ENCODE measurements around the gene PRKCE.

PRKCE gene

DNA sequence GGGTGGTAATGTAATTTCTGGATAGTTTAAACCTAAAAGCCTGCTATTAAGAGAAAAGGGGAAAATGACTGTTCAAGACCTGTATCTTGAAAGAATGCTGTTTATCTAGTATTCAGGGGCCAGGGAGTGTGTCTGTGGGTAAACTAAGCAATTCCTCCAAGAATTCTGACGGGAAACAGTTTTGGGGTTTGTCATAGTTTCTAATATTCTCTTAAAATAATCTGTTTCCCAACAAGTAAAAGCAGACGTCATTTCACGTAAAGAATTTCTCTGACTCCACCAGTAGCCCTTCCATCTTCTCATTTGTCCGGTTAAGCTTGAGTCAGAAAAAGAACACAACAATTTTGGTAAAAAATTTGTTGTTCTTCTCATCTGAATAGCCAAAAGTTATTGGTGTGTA is 413.7 kb downstream of the PRKCE start:
- DNase-seq (ENCODE audit: low read depth in 1 of 2, low spot score in 1 of 2) = no peak

DNA sequence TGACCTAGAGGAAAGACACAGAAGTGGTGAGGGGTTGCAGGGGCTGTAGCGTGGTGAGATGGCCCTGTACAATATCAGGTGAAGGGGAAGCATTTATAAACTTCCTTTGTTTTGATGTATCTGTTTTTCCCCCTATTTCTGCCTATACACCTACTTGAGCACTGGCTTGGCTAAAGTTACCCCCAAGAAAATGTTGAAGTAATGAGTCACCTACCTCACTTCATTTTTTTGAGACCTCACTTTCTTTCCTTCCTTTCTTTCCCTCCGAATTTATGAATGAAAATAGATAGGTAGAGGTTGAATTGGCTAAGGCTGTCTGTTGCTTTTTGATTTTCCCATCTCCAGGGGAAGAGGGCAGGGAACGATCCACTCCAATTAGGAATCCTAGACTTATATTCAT is 414.6 kb downstream of the PRKCE start:
- DNase-seq (ENCODE audit: low read depth in 1 of 2, low spot score in 1 of 2) = no peak

DNA sequence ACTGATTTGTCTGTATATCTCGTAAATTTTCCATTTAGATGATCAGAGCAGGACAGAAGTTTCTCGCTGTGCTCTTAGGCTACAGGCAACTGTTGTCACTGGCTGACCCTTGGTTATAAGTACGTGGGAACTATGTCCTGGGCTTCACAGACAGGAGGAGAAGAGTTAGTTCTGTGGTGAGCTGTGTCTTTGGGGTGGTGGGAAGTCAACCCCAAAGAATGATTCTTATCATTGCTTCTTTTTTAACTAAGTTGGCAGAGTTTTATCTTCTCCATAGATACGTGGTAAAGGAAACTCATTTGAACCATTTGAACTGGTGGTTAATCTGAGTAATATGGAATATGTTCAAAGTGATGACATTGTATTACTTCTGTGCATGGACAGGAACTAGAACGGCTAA is 415.1 kb downstream of the PRKCE start:
- no peak for DNase-seq (ENCODE audit: low read depth in 1 of 2, low spot score in 1 of 2)

DNA sequence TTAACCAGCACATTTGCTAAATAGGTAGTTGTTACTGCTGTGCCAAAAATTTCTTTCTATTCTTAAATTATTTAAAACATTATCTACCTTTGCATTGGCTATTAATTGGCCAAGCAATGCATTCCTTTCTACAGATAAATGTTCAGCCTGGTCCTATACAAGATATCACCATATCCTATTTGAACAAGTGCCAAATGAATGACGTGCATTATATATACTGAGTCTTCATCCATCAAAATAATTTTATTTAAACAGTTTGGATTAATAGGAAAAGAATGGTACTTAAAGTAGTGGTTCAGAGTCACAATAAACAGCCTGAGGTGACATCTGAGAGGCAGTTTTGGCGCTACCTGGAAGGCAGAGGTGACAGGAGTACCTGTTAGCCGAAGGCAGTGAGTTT is 415.6 kb downstream of the PRKCE start:
- DNase-seq (ENCODE audit: low read depth in 1 of 2, low spot score in 1 of 2) = no peak

GRCh38 chr2:46067501-46068305 is 416.2 kb downstream of the PRKCE start:
- no peak for DNase-seq (ENCODE audit: low read depth in 1 of 2, low spot score in 1 of 2)

- no peak for DNase-seq (ENCODE audit: low read depth in 1 of 2, low spot score in 1 of 2)
These were observed 417.2 kb downstream of the PRKCE start for GRCh38 chr2:46068636-46069035.

GRCh38 chr2:46071074-46071473 is 419.6 kb downstream of the PRKCE start:
- DNase-seq (ENCODE audit: low read depth in 1 of 2, low spot score in 1 of 2) = no peak

DNA sequence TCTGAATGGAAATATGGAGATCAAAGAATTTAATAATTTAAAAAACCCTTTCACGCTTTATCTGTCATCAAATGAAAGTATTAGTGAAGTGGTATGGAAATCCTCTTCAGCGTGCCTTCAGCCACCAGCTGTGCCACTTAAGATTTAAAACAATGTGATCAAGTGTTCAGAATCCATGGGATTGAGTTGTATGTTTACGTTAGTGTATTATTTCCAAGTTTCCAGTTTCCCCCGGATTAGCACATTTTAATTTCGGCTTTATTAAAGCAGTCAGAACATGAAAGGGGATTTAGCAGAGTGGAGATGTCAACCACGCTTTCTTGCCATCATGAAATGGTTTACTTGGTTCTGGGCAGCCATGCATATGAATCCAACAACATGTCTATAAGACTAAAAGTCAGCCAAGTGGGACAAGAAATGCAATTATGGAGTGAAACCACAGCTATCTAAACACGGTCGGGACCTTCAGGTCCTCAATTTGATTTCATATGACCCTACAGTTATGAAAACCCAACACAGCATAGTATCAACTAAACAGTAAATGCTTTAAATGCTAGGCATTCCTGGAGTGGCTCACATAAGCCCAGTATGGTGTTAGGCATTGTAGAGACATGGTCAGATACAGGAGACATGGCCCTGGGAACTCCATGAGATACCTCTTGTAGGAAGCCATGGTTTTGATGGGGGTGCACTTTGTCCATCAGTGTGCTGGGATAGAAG is 420.8 kb downstream of the PRKCE start:
- DNase-seq (ENCODE audit: low read depth in 1 of 2, low spot score in 1 of 2) = no peak

DNA sequence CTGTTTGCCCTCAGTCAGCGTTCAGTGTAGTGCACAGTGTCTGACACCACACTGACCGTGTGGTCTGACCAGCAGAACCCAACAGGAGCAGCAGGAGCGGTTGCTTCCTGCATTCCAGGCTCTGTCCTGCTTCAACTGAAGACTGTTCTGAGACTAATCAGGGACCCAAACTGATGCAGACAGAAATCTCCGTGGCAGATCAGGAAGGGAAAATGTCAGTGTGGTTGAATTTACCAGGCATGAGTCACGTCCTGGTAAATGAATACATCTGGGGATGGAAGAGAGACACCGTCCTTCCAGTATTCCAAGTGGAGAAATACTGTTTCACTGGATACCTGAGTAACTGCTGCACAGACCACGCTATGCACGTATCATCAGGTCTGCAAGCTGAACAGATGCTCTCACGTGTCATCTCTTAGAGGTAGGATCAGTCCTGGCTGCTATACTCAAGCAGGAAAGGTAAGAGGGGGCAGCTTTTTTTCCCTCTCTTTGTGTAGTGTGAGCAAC is 422.1 kb downstream of the PRKCE start:
- DNase-seq (ENCODE audit: low read depth in 1 of 2, low spot score in 1 of 2) = no peak

GRCh38 chr2:46074501-46074900 is 423.0 kb downstream of the PRKCE start:
- DNase-seq (ENCODE audit: low read depth in 1 of 2, low spot score in 1 of 2) = no peak

DNA sequence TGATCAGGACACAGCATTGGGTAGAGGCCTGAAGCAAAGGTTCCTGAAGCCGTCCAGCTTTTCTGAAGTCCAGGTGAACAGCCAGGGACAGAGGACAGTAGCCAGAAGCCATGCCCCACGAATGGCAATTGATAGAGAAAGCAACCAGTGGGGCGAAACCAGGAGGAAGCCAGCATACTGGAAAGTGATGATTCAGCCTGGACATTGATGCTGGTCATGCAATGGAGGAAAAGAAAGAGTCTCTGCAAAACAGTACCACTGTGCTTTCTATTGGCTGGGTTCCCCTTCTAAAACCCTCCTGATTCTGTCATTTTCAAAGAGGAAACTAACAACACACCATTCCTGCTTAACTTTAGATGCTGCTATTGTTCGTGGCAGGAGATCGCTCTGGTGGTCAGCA is 424.4 kb downstream of the PRKCE start:
- no peak for DNase-seq (ENCODE audit: low read depth in 1 of 2, low spot score in 1 of 2)

GRCh38 chr2:46076251-46076650 is 424.8 kb downstream of the PRKCE start:
- no peak for DNase-seq (ENCODE audit: low read depth in 1 of 2, low spot score in 1 of 2)

- DNase-seq (ENCODE audit: low read depth in 1 of 2, low spot score in 1 of 2) = no peak
These were observed 425.4 kb downstream of the PRKCE start for GRCh38 chr2:46076875-46077274.

DNA sequence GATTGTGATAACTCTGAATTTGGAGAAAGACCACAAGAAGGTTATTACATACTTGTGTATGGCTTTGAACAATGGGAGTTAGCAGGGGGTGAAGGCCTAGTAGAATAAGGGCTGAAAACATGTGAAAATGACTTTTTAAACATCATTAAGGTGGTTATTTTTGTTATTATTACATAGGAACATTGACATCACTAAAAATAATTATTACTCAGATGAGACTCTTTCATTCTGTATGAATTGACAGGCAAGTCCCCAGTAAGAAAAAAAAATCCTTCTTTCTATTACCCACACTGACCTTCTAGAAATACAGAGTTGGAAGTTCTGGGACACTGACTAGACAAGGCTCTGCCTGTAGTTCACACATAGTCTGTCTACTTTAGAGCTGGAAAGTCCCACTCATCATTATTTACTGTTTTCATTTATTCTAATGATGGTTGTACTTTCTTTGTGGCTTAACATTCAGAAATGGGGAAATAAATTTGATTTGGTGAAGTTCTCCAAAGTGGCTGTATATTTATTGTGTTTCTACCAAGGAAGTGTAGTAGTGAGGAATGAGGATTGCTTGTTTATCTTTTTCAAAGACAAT is 426.1 kb downstream of the PRKCE start:
- DNase-seq (ENCODE audit: low read depth in 1 of 2, low spot score in 1 of 2) = no peak

DNA sequence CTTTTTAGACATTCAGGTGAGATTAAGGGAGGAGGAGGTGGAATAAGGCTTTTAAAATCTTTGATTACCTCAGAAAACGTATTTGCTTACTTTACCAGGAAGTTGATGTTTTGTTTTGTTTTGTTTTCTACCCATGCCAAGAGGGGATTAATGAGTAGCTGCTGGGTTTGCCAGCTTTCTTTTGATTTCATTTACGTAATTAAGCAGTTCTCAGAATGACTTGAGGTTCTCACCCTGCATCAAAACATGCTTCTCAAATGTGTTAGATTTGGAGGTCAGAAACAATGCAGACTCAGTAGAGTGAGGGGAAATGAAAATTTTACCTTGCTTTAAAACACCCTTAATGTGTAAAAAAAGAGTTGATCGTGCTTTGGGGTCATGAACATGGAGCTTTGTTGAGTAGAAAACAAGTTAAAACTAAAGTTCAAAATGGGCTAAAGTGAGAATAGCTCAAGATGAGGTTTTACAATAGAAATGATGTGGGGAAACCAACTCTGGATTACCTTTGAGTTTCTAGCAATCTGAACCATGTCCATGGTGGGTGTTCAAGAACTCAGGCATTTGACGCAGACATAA is 428.6 kb downstream of the PRKCE start:
- DNase-seq (ENCODE audit: low read depth in 1 of 2, low spot score in 1 of 2) = no peak

- no peak for DNase-seq (ENCODE audit: low read depth in 1 of 2, low spot score in 1 of 2)
These were observed 431.3 kb downstream of the PRKCE start for GRCh38 chr2:46082531-46083485.

GRCh38 chr2:46086578-46087070 is 435.1 kb downstream of the PRKCE start:
- DNase-seq (ENCODE audit: low read depth in 1 of 2, low spot score in 1 of 2) = no peak

GRCh38 chr2:46087492-46087891 is 436.0 kb downstream of the PRKCE start:
- no peak for DNase-seq (ENCODE audit: low read depth in 1 of 2, low spot score in 1 of 2)

DNA sequence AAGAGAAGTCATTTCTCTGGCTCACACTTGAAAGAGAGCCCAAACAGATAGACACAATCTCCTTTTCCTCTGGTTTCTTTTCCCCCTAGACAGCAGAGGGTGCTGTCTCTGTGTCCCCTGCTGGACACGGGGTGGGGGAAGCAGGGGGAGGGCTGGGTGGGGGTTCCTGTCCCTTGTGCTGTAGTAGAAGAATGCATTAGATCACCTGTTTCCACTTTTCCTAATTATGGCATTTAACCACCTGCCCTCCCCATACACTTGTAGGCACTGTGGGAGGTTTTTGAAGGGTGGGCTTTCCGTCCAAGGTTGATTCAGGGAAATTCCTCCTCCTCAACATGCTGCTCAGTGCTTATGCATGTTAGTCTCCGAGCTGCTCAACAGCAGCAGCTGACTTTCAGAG is 439.5 kb downstream of the PRKCE start:
- DNase-seq (ENCODE audit: low read depth in 1 of 2, low spot score in 1 of 2) = no peak

DNA sequence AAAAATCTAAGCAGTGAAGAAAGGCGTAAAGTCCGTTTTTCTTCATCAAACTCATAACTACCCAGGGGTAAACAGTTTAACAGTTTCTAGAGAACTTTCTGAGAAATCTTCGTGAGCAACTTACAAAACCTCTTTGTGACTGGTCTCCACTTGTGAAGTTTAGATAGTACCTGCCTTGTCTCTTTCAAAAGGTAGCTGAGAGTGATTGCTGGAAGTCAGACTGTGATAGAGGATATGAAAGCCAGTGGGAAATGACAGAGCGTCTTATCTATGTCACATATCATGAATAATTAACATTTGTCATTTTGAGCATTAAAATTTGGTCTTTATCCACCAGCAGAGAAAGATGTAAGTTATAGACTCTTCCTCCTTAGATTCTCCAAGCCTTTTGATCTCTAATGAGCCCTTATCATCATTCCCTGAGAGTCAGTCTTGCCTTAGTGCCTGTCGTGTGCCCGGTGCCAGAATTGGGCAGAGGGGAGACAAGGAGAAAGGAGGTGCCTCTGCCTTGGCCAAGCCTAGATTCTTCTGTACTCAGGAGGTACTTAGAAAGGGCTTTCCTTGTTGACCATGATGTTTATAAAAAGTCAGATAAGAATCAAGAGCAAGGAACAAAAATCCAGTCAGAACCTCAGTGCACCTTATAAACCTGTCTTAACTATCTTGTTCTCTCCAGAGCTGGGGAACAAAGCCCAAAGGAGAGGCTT is 440.6 kb downstream of the PRKCE start:
- DNase-seq (ENCODE audit: low read depth in 1 of 2, low spot score in 1 of 2) = no peak

Data from activated T-helper 1 cell treated with anti-CD3 and anti-CD28 coated beads, Interleukin-2, amount 50 U/mL, for 16 hours (primary cell).